GM23248 (cell line): ENCODE measurements around the gene TAB2. TPM values are rescaled to one million over a fixed set of nuclear protein-coding genes. Genes with fewer than 3 reads are reported as not detected.

Experiments
- DNase-seq: peaks from one replicate; pipeline ENCODE4 v3.0.0-alpha.2; 2015
- H2AFZ ChIP-seq: fragments of 200-600 bp; sonication (generic); 2 replicates; pipeline ENCODE4 v1.6.1; 2016; ENCODE audit warnings: antibody characterized with exemption
- H3F3A ChIP-seq: fragments of 200-600 bp; sonication (generic); 2 replicates; pipeline ENCODE4 v1.6.1; 2016; ENCODE audit warnings: mild to moderate bottlenecking, antibody characterized with exemption, mixed run types; ENCODE audit not compliant: insufficient read depth
- H3K27ac ChIP-seq: fragments of 200-600 bp; sonication (generic); 2 replicates; pipeline ENCODE4 v1.5.1; 2016; ENCODE audit warnings: mild to moderate bottlenecking
- H3K27me3 ChIP-seq: fragments of 200-600 bp; sonication (generic); replicated peaks from 2 replicates; pipeline ENCODE4 v1.6.1; 2016; ENCODE audit warnings: mild to moderate bottlenecking; ENCODE audit not compliant: insufficient read depth
- H3K36me3 ChIP-seq: fragments of 200-600 bp; sonication (generic); 2 replicates; pipeline ENCODE4 v1.6.1; 2016; ENCODE audit warnings: low read depth, mild to moderate bottlenecking
- H3K4me1 ChIP-seq: fragments of 200-600 bp; sonication (generic); 2 replicates; pipeline ENCODE4 v1.6.1; 2016; ENCODE audit warnings: mild to moderate bottlenecking; ENCODE audit not compliant: insufficient read depth
- H3K4me2 ChIP-seq: fragments of 200-600 bp; sonication (generic); one replicate; pipeline ENCODE4 v1.6.1; 2016; ENCODE audit warnings: mild to moderate bottlenecking; ENCODE audit not compliant: unreplicated experiment
- H3K4me3 ChIP-seq: fragments of 200-600 bp; sonication (generic); 2 replicates; pipeline ENCODE4 v1.5.1; 2016; ENCODE audit warnings: mild to moderate bottlenecking
- H3K79me2 ChIP-seq: fragments of 200-600 bp; sonication (generic); 2 replicates; pipeline ENCODE4 v1.6.1; 2016; ENCODE audit warnings: mild to moderate bottlenecking; ENCODE audit not compliant: insufficient read depth
- H3K9ac ChIP-seq: fragments of 200-600 bp; sonication (generic); 2 replicates; pipeline ENCODE4 v1.6.1; 2016; ENCODE audit warnings: mild to moderate bottlenecking
- H3K9me2 ChIP-seq: fragments of 200-600 bp; sonication (generic); 2 replicates; pipeline ENCODE4 v1.6.1; 2016; ENCODE audit warnings: mixed run types, mild to moderate bottlenecking, moderate library complexity; ENCODE audit not compliant: insufficient read depth
- H3K9me3 ChIP-seq: fragments of 200-600 bp; sonication (generic); one replicate; pipeline ENCODE4 v1.6.1; 2017; ENCODE audit warnings: low read depth
- H4K20me1 ChIP-seq: fragments of 200-600 bp; sonication (generic); 2 replicates; pipeline ENCODE4 v1.6.0; 2016; ENCODE audit not compliant: insufficient read depth
- EZH2 ChIP-seq: fragments of 200-600 bp; sonication (generic); IDR thresholded peaks from 2 replicates; pipeline ENCODE4 v1.6.1; 2018; ENCODE audit warnings: antibody characterized with exemption, mild to moderate bottlenecking; ENCODE audit not compliant: insufficient read depth, poor library complexity, severe bottlenecking
- EZH2phosphoT487 ChIP-seq: fragments of 200-600 bp; sonication (generic); IDR thresholded peaks from 2 replicates; pipeline ENCODE4 v1.6.1; 2018; ENCODE audit warnings: antibody characterized with exemption, moderate library complexity, mild to moderate bottlenecking, low read depth; ENCODE audit not compliant: insufficient read depth
- WGBS, 2 experiments: methylation state at CpG; one replicate each; pipeline ENCODE4 v1.1.6; 2015 to 2017; ENCODE audit warnings: low lambda C conversion rate in 2 of 2, low coverage in 1 of 2; ENCODE audit errors: missing lambda C conversion rate in 2 of 2; 5-methylcytosine and 5-hydroxymethylcytosine counted together
- in situ Hi-C: fragments of 300-500 bp; cut with MboI; formaldehyde crosslinking; loops from 2 replicates; pipeline ENCODE4 v1.15.0; 2020
- polyA plus RNA-seq: library from polyadenylated mRNA; unstranded; fragments of >200 nt; fragmentation: Nextera tagmentation; extraction: Ambion mirVana; gene quantifications from 2 replicates; pipeline ENCODE4 v1.2.1, GENCODE V29; 2016
- total RNA-seq: library from RNA; depleted of rRNA; stranded (reverse); fragments of >200 nt; shearing (Covaris generic); gene quantifications from 2 replicates; pipeline ENCODE4 v1.2.3, GENCODE V29; 2014

TAB2 gene
- total and polyA plus RNA-seq, 2 experiments from 2014 or later: 11.6 to 28.4 TPM

DNA sequence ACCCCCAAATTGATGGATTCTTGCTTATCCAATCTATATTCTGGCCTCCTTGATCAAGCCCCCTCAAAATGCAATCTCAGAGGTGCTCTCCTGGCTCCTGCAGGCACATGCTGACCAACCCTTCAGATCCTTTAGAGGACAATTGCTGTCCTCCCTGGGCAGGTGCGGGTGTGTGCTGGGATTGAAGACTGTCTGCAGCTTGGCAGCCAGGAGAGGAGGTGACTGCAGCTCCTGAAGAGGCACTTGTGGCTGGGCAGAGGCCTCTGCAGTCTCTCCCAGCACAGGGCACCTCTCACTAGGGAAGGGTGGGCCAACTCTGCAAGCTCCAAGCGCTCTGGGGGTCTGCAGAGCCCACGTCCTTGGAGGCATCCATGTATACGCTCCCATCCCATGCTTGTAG is 111.1 kb downstream of the TAB2 start:
- no peaks in the 10 kb centered on the region for H3K9me2 ChIP-seq
- no peak overlapping the region for H3K27ac ChIP-seq
- no peak overlapping the region for H3K4me2 ChIP-seq
- H2AFZ ChIP-seq: no peak overlapping the region
- H3K27me3 ChIP-seq: no peaks in the 10 kb centered on the region
- DNase-seq: no peak
- no peaks in the 10 kb centered on the region for H3K79me2 ChIP-seq
- TF ChIP-seq EZH2phosphoT487 (no peak), EZH2 (no peak)
- WGBS, 2 experiments: 91 to 93% methylated on average over 4 of the region's 4 CpGs
- no peaks in the 10 kb centered on the region for H3K9me3 ChIP-seq
- H3F3A ChIP-seq: 0 out of 2 replicates have a peak, but pooled peaks cover 3% of the 10 kb centered on the region
- no peaks in the 10 kb centered on the region for H3K36me3 ChIP-seq
- no peak overlapping the region for H3K4me3 ChIP-seq
- no peak overlapping the region for H3K9ac ChIP-seq
- H4K20me1 ChIP-seq: no peaks in the 10 kb centered on the region
- in situ Hi-C loops: loop anchor here (5.0 to 25.0 kb wide), 3 partner anchors 336 to 841 kb away; no protein-coding TSS in a partner anchor
- 0 out of 2 replicates have a peak, but pooled peaks cover 10% of the 10 kb centered on the region for H3K4me1 ChIP-seq

DNA sequence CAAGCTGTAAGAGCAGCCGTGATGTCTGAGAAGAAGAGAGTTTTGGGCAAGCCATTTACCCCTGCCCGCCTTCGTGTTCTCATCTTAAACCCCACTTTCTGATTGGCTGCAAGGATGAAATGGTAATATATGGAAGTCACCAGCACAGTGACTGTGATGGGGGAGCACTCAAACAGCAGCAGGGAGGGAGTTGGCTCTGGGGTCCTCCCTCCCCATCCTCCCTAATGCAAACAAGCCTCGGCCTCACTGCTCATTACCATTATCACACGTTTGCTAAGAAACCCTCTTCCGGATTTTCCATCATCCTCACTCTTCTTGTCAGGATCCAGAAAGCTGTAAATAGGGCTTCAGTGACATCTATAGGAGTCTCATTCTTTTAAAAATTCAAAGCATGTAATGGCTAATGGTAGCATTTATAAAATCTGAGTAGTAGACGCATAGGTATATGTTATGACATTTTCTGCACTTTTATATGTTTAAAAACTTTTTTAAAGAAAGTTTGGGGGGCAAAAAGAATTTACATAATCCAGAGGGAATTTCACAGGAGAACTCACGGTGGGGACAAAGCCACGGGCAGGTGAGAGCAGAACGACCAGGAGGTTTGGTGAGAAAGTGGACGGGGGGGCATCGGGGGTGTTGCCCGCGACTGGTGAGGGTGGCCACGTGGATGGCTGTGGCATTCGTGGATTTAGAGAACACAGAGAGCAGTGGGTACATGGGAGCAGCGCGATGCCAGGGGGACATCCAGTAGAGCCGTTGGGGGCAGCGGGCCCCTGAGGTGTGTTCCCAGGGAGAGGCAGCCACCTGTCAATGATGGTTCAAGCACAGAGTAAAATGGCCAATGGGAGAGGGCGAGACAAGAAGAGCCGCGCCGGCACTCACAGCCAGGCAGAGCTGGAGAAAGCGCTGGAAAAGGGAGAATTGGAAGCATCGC is 112.2 kb downstream of the TAB2 start:
- TF ChIP-seq EZH2phosphoT487: no peak
- TF ChIP-seq EZH2: no peak
- Histone ChIP-seq H3K9me3 (no peaks in the 10 kb centered on the region), H2AFZ (no peak overlapping the region), H3K9ac (no peak overlapping the region), H3K9me2 (no peaks in the 10 kb centered on the region), H3K4me2 (no peak overlapping the region), H3K4me1 (0 out of 2 replicates have a peak, but pooled peaks cover 10% of the 10 kb centered on the region), H3K27ac (no peak overlapping the region), H3F3A (0 out of 2 replicates have a peak, but pooled peaks cover 11% of the 10 kb centered on the region), H3K27me3 (no peaks in the 10 kb centered on the region), H3K36me3 (no peaks in the 10 kb centered on the region), H3K79me2 (no peaks in the 10 kb centered on the region), H3K4me3 (no peak overlapping the region), H4K20me1 (no peaks in the 10 kb centered on the region)
- WGBS, 2 experiments: 89 to 92% methylated on average over 24 to 26 of the region's 26 CpGs
- no peak for DNase-seq
- in situ Hi-C loops: loop anchor here (5.0 to 25.0 kb wide), 3 partner anchors 337 to 842 kb away; no protein-coding TSS in a partner anchor

DNA sequence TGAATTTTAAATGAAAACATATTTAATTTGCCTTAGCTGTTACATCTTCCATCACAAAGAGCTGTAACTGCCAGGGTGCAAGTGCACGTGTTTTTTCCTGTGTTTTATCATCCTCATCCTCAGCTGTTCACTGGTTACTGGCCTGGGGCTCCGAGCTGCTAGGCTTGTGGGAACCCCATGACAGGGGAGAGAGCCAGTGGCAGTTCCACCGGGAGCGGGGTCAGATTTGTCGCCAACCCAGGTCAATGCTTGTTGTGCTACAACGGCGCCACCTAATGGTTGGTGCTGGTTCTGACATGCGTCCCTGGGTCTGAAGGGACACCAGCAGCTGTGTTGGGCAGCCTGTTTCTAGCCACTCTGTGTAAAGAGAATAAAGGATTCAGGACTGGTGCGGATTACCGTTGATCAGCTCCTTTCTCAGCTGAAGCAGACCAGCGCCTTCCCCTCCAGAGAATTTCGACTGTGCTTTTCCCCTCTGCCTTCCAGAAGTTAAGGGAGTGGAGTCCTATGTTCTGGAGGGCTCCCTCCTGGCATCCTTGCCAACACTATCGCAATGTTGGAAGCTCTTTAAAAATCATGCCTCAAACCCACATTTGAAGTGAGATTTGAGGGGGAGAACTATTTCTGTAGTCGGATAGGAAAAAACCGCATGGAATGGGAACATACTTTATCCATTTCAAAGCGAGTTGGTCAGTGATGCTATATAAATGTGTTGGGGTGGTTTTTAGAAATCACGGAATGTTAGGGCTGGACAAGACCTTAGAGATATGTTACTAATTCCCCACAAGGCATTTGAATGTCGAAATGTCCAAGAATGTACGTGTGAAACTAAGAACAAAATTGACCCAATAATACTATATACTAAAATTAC is 114.6 kb downstream of the TAB2 start:
- 7 to 12% methylated on average over 19 of the region's 19 CpGs for WGBS, 2 experiments
- peak overlapping the region; percentile 59 for H3K27ac ChIP-seq
- no peak for TF ChIP-seq EZH2phosphoT487
- no peak for TF ChIP-seq EZH2

DNA sequence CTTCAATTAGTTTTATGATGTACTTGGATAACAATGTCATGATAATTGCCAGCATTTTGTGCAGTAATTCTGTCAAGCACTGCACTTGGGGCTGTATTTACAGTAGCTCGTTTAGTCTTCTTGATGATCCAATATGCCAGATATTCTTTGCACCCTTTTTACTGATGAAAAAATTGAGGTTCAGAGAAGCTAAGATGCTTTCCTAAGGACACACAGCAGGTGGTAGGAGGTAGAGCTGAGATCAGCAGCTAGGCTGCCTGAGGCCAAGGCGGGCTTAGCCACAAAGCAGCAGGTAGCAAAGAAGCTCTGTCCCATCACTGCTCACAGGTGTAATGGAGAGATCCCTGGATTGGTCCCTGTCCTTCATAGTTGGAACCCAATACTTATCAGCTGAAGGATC is 115.9 kb downstream of the TAB2 start:
- H3K9ac ChIP-seq: no peak overlapping the region
- in situ Hi-C loops: loop anchor here (25.0 kb wide), 1 partner anchor 846 kb away; no protein-coding TSS in a partner anchor
- no peaks in the 10 kb centered on the region for H3K27me3 ChIP-seq
- TF ChIP-seq EZH2 (no peak), EZH2phosphoT487 (no peak)
- H3K4me1 ChIP-seq: 0 out of 2 replicates have a peak, but pooled peaks cover 10% of the 10 kb centered on the region
- H4K20me1 ChIP-seq: no peaks in the 10 kb centered on the region
- H3K9me2 ChIP-seq: no peaks in the 10 kb centered on the region
- 32 to 38% methylated on average over 2 of the region's 2 CpGs for WGBS, 2 experiments
- H2AFZ ChIP-seq: no peak overlapping the region
- no peaks in the 10 kb centered on the region for H3K9me3 ChIP-seq
- H3K4me3 ChIP-seq: no peak overlapping the region
- H3K27ac ChIP-seq: no peak overlapping the region
- H3K36me3 ChIP-seq: no peaks in the 10 kb centered on the region
- no peaks in the 10 kb centered on the region for H3K79me2 ChIP-seq
- no peak overlapping the region for H3K4me2 ChIP-seq
- H3F3A ChIP-seq: 0 out of 2 replicates have a peak, but pooled peaks cover 11% of the 10 kb centered on the region
- peak; percentile 15 for DNase-seq

More for the DNA sequence above, 114.6 kb downstream of the TAB2 start:
- H3K9me3 ChIP-seq: no peaks in the 10 kb centered on the region
- in situ Hi-C loops: loop anchor here (25.0 kb wide), 1 partner anchor 845 kb away; no protein-coding TSS in a partner anchor
- H3K4me1 ChIP-seq: 0 out of 2 replicates have a peak, but pooled peaks cover 10% of the 10 kb centered on the region
- peak overlapping the region; percentile 56 for H3K4me3 ChIP-seq
- H3K79me2 ChIP-seq: no peaks in the 10 kb centered on the region
- 0 out of 2 replicates have a peak, but pooled peaks cover 11% of the 10 kb centered on the region for H3F3A ChIP-seq
- no peaks in the 10 kb centered on the region for H3K27me3 ChIP-seq
- DNase-seq: peak; percentile 82
- peak overlapping the region; percentile 71 for H2AFZ ChIP-seq
- H3K36me3 ChIP-seq: no peaks in the 10 kb centered on the region
- H3K4me2 ChIP-seq: peak overlapping the region; percentile 58
- no peaks in the 10 kb centered on the region for H4K20me1 ChIP-seq
- H3K9me2 ChIP-seq: no peaks in the 10 kb centered on the region
- peak overlapping the region; percentile 50 for H3K9ac ChIP-seq
